HepG2 (cell line): ENCODE results near the gene SLC5A10.

Experiments
- MAFF ChIP-seq: IDR thresholded peaks from 2 replicates; pipeline ENCODE4 v1.6.1; 2011; ENCODE audit warnings: low read depth, low read length, improper control_type of control experiment
- MAX ChIP-seq: IDR thresholded peaks from 2 replicates; pipeline ENCODE4 v1.6.1; 2012; ENCODE audit warnings: inconsistent platforms
- ZNF350 ChIP-seq: sonication (generic); formaldehyde crosslinking; IDR thresholded peaks from 2 replicates; pipeline ENCODE4 v1.4.0; 2020; ENCODE audit warnings: mild to moderate bottlenecking, low read depth, missing genetic modification reagents, borderline replicate concordance

DNA sequence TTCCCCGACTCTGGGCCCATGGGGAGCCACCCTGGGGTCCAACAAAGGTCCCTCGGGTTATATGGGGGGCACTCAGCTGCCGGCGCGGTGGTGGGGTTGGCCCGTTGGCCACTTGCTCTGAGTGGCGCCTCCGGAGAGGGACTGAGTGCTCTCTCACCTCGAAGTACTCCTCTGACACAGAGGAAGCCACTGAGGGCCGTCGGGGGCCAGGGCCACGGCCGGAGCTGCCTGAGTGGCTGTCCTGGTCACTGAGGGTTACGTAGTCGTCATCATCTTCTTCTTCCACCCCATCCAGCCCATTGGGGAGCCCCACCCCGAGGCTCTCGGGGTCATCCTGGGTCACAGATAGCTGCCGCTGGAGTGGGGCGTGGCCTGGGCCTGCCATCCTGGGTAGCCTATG is 25.7 kb downstream of the SLC5A10 start:
- TF ChIP-seq ZNF350 (CRISPR knock-in tag) (no peak), MAFF (no peak), MAX (no peak)
